Stimulated activated CD4-positive, alpha-beta T cell treated with anti-CD3 and anti-CD28 coated beads, Interleukin-4, amount 100 ng/mL, for 24 hours (primary cell): ENCODE results near the gene AP1M2.
"Not testable (repeated sequence)": the region's sequence is repeated elsewhere in the genome, so short reads cannot be mapped to it uniquely, and the experiment has no call there.

Experiments used
- DNase-seq: peaks from one replicate; pipeline ENCODE4 v3.0.0-alpha.2; 2020

Gene AP1M2

GRCh38 chr19:10600149-10600548, 13.0 kb upstream of the AP1M2 start:
- DNase-seq, result no peak

GRCh38 chr19:10593820-10594637, 6.9 kb upstream of the AP1M2 start:
- DNase-seq, result no peak

- DNase-seq, result no peak
Measured at GRCh38 chr19:10593148-10593547, 6.0 kb upstream of the AP1M2 start.

GRCh38 chr19:10587839-10588150, 683 bp upstream of the AP1M2 start:
- DNase-seq, result no peak

- no peak for DNase-seq
Measured at GRCh38 chr19:10586396-10586795, 716 bp downstream of the AP1M2 start.

- DNase-seq, result no peak
Measured at GRCh38 chr19:10583036-10583776, 3.9 kb downstream of the AP1M2 start.

- no peak for DNase-seq
Measured at GRCh38 chr19:10582091-10582490, 5.0 kb downstream of the AP1M2 start.

- peak; percentile 92 for DNase-seq
Measured at GRCh38 chr19:10580979-10581631, 6.0 kb downstream of the AP1M2 start.

- DNase-seq, result no peak
Measured at GRCh38 chr19:10577951-10578350, 9.2 kb downstream of the AP1M2 start.

GRCh38 chr19:10575011-10575716, 11.9 kb downstream of the AP1M2 start:
- DNase-seq, result no peak

- DNase-seq, result no peak
Measured at GRCh38 chr19:10574462-10574861, 12.7 kb downstream of the AP1M2 start.

- not testable (repeated sequence) for DNase-seq
Measured at GRCh38 chr19:10573793-10574192, 13.3 kb downstream of the AP1M2 start.

- peak; percentile 99 for DNase-seq
Measured at GRCh38 chr19:10568826-10569651, 18.1 kb downstream of the AP1M2 start, which contains the start of gene CDKN2D. Gene CDKN2D (minus strand): TSS chr19:10568979. CDS start chr19:10568653, 326 bp downstream.

GRCh38 chr19:10568062-10568825, 18.9 kb downstream of the AP1M2 start:
- peak; percentile 45 for DNase-seq

- DNase-seq, result no peak
Measured at GRCh38 chr19:10567656-10568055, 19.5 kb downstream of the AP1M2 start.

GRCh38 chr19:10566658-10567410, 20.3 kb downstream of the AP1M2 start:
- peak; percentile 50 for DNase-seq

GRCh38 chr19:10566408-10566657, 20.8 kb downstream of the AP1M2 start:
- DNase-seq, result no peak

GRCh38 chr19:10565567-10566407, 21.3 kb downstream of the AP1M2 start, which contains the start of gene KRI1:
Gene KRI1 (minus strand): TSS chr19:10566010. CDS start chr19:10565999, 11 bp downstream.
- DNase-seq, result peak; percentile 97

GRCh38 chr19:10565028-10565566, 22.0 kb downstream of the AP1M2 start:
- peak; percentile 63 for DNase-seq
